ENCODE measurements around the gene NCOA5. TPM values are rescaled to one million over a fixed set of nuclear protein-coding genes. Genes with fewer than 3 reads are reported as not detected.

The NCOA5 gene
- total and polyA plus RNA-seq, 10 of the 15 experiments (the other 5 are each of a cell fraction or from before 2014, with no cell fraction given): 7.7 to 38.1 (median 30.1) TPM

DNA sequence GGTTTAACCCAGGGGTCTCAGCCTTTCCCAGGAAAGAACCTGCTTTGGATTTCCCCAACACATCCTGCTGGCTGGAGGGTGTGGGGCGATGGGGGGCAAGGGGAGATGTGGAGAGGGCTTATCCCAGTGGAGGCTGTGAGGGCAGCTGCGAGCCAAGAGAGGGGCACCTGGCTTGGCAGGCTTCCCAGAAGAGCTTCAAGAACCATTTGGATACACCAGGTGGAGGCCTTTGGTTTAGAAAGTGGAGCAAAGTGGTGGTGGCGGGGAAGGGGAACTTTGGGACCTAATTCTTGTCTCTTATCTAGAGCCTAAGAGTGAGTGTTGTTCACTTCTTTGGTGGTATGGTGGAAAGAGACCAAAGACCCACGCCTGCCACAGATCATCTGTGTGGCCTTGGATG lies 40.8 kb upstream of the NCOA5 start:
- ChIA-PET POLR2A (interaction anchor here (0.6 to 1.0 kb wide), 4 partner anchors 10 to 61 kb away, joined by 3 to 4 read pairs (median 4); no protein-coding TSS in a partner anchor), RAD21 (ENCODE audit: unreplicated experiment) (interaction anchor here (0.7 to 3.5 kb wide), 6 partner anchors 9 to 116 kb away, joined by 3 to 22 read pairs (median 6); no protein-coding TSS in a partner anchor), SMC1A (ENCODE audit: uncharacterized antibody, unreplicated experiment) (interaction anchor here (1.3 to 5.9 kb wide), 6 partner anchors 12 to 45 kb away, joined by 3 to 39 read pairs (median 6); partner anchors contain the start of gene CD40), CTCF (interaction anchor here (0.9 to 6.0 kb wide), 16 partner anchors 8 to 281 kb away, joined by 3 to 63 read pairs (median 6); no protein-coding TSS in a partner anchor)
- Histone ChIP-seq H3K4me3 (no peak overlapping the region), H3K79me2 (ENCODE audit: control insufficient read depth, insufficient read depth, low read length) (no peaks in the 10 kb centered on the region; the same call in none of the 2 replicates), H4K20me1 (ENCODE audit: control insufficient read depth, insufficient read depth) (peaks cover 9% of the 10 kb centered on the region), H2AFZ (ENCODE audit: control insufficient read depth, low read depth, low read length) (no peak overlapping the region), H3K27ac (ENCODE audit: control insufficient read depth, insufficient read depth) (no peak overlapping the region; the same call in 1 of the 2 replicates), H3K4me1 (ENCODE audit: control insufficient read depth, insufficient read depth, low read length) (peaks cover 21% of the 10 kb centered on the region), H3K27me3 (replicated peaks in 1 of 2; ENCODE audit: control insufficient read depth in 2 of 2, insufficient read depth in 2 of 2, low read length in 1 of 2) (no peaks in the 10 kb centered on the region; a peak in 1 of 4 replicates), H3K4me2 (ENCODE audit: control insufficient read depth, insufficient read depth) (no peak overlapping the region; the same call in 1 of the 2 replicates), H3K36me3 (ENCODE audit: control insufficient read depth in 2 of 2, insufficient read depth in 2 of 2, low read length in 1 of 2) (peaks cover 7 to 12% of the 10 kb centered on the region in 2 experiments), H3K9me3 (replicated peaks; ENCODE audit: control insufficient read depth, insufficient read depth, low read length) (no peaks in the 10 kb centered on the region), H3K9ac (ENCODE audit: control insufficient read depth, insufficient read depth, low read length) (no peak overlapping the region)
- in situ Hi-C loops (cut with MboI) (no loop called here), intact Hi-C loops (cut with micrococcal nuclease; ENCODE audit: unreplicated experiment) (no loop called here)
- TF ChIP-seq, protein P1, sequence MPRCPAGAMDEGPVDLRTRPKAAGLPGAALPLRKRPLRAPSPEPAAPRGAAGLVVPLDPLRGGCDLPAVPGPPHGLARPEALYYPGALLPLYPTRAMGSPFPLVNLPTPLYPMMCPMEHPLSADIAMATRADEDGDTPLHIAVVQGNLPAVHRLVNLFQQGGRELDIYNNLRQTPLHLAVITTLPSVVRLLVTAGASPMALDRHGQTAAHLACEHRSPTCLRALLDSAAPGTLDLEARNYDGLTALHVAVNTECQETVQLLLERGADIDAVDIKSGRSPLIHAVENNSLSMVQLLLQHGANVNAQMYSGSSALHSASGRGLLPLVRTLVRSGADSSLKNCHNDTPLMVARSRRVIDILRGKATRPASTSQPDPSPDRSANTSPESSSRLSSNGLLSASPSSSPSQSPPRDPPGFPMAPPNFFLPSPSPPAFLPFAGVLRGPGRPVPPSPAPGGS (IDR thresholded peaks at IDR 0.05; ENCODE audit: borderline replicate concordance, insufficient read depth, low read depth, low read length, poor library complexity, severe bottlenecking): peak; percentile 69
- TF ChIP-seq EED (IDR thresholded peaks at IDR 0.05; ENCODE audit: low read depth): peak; percentile 10; the same call in 1 of the 2 replicates
- TF ChIP-seq, protein P2, sequence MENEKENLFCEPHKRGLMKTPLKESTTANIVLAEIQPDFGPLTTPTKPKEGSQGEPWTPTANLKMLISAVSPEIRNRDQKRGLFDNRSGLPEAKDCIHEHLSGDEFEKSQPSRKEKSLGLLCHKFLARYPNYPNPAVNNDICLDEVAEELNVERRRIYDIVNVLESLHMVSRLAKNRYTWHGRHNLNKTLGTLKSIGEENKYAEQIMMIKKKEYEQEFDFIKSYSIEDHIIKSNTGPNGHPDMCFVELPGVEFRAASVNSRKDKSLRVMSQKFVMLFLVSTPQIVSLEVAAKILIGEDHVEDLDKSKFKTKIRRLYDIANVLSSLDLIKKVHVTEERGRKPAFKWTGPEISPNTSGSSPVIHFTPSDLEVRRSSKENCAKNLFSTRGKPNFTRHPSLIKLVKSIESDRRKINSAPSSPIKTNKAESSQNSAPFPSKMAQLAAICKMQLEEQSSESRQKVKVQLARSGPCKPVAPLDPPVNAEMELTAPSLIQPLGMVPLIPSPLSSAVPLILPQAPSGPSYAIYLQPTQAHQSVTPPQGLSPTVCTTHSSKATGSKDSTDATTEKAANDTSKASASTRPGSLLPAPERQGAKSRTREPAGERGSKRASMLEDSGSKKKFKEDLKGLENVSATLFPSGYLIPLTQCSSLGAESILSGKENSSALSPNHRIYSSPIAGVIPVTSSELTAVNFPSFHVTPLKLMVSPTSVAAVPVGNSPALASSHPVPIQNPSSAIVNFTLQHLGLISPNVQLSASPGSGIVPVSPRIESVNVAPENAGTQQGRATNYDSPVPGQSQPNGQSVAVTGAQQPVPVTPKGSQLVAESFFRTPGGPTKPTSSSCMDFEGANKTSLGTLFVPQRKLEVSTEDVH (IDR thresholded peaks at IDR 0.05; ENCODE audit: low read depth, partially characterized antibody): no peak
- no peak for TF ChIP-seq MYC (IDR thresholded peaks at IDR 0.05; ENCODE audit: insufficient read depth, insufficient read length, insufficient replicate concordance, low read length, severe bottlenecking)
- no peak for TF ChIP-seq TCF12 (IDR thresholded peaks at IDR 0.05; ENCODE audit: low read depth, low read length)
- TF ChIP-seq SPI1 (IDR thresholded peaks at IDR 0.05; ENCODE audit: borderline replicate concordance, insufficient read depth, low read depth, low read length): no peak
- TF ChIP-seq, protein P3, sequence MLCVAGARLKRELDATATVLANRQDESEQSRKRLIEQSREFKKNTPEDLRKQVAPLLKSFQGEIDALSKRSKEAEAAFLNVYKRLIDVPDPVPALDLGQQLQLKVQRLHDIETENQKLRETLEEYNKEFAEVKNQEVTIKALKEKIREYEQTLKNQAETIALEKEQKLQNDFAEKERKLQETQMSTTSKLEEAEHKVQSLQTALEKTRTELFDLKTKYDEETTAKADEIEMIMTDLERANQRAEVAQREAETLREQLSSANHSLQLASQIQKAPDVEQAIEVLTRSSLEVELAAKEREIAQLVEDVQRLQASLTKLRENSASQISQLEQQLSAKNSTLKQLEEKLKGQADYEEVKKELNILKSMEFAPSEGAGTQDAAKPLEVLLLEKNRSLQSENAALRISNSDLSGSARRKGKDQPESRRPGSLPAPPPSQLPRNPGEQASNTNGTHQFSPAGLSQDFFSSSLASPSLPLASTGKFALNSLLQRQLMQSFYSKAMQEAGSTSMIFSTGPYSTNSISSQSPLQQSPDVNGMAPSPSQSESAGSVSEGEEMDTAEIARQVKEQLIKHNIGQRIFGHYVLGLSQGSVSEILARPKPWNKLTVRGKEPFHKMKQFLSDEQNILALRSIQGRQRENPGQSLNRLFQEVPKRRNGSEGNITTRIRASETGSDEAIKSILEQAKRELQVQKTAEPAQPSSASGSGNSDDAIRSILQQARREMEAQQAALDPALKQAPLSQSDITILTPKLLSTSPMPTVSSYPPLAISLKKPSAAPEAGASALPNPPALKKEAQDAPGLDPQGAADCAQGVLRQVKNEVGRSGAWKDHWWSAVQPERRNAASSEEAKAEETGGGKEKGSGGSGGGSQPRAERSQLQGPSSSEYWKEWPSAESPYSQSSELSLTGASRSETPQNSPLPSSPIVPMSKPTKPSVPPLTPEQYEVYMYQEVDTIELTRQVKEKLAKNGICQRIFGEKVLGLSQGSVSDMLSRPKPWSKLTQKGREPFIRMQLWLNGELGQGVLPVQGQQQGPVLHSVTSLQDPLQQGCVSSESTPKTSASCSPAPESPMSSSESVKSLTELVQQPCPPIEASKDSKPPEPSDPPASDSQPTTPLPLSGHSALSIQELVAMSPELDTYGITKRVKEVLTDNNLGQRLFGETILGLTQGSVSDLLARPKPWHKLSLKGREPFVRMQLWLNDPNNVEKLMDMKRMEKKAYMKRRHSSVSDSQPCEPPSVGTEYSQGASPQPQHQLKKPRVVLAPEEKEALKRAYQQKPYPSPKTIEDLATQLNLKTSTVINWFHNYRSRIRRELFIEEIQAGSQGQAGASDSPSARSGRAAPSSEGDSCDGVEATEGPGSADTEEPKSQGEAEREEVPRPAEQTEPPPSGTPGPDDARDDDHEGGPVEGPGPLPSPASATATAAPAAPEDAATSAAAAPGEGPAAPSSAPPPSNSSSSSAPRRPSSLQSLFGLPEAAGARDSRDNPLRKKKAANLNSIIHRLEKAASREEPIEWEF (IDR thresholded peaks at IDR 0.05; ENCODE audit: insufficient replicate concordance, low read depth, low read length): no peak
- no peak for TF ChIP-seq SP1 (IDR thresholded peaks at IDR 0.05; ENCODE audit: low read depth, low read length)
- no peak for TF ChIP-seq SRF (IDR thresholded peaks at IDR 0.05; ENCODE audit: low read depth in 2 of 2, low read length in 2 of 2)
- DNase-seq (ENCODE audit: low read depth, low spot score) (peak; percentile 43), FAIRE-seq (no peak), ATAC-seq (peak; percentile 15)
- no TSS peak for BruUV-seq (replicated peaks)
- 4% methylated on average over 4 of the region's 4 CpGs for WGBS (ENCODE audit: insufficient coverage, insufficient replicate concordance, low lambda C conversion rate, missing lambda C conversion rate)

All from GM12878 (cell line).